ENCODE results near the gene EDIL3.

The EDIL3 gene

DNA sequence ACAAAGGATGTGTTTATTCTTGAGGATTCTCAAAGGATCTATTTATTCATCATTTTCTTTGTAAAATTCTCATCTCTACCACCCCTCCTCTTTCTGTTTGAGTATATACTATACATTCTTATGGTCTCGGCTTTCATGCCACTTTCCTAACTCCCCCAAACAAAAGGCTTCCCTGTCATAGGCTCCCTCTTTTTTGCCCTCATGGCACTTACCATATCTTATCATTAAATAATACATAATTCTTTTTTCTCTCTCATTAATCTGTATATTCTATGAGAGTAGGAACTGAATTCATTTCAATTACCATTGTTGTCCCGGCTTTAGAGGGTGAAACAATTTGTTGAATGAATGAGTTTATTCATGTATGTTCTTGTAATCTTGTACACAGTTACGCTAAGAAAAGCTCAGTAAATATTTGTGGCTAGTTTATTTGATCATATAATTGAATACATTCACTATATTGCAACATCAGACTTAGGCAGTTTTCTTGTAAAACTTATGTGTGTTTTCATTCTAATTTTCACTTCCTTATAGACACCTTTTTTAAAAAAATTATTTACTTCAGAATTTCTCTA lies 254.6 kb downstream of the EDIL3 start:
- WGBS, 2 donors (ENCODE audit: extremely low coverage in 2 of 2, insufficient read length in 2 of 2, insufficient replicate concordance in 1 of 2): no CpG with 5 or more reads among the region's 3 CpGs
- no peaks in the 10 kb centered on the region for H3K36me3 ChIP-seq (replicated peaks in 1 of 2; ENCODE audit: control insufficient read depth in 2 of 2, insufficient read depth in 2 of 2, low read length in 2 of 2)

DNA sequence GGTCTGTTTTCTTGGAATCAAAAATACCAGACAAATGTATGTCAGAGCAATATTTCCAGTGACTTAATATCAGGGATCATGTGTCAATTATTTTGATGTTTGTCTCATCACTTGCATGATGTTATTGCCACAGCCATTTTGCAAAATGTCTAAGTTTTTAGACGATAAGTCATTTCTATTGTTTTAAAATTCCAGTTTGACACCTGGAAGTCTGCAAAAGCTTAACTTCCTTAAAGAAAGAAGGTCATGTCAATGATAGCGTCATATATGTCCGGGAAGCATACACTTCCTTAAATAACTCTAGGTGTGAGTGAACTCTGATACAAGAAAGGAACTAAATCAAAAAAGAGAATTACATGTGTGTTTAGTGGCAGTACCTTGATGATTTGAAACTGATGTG lies 259.5 kb downstream of the EDIL3 start:
- H2AFZ ChIP-seq (ENCODE audit: low read length): no peak overlapping the region

More for the DNA sequence above, 254.6 kb downstream of the EDIL3 start:
- Histone ChIP-seq H2BK5ac (ENCODE audit: low read length) (no peak overlapping the region), H2AK5ac (ENCODE audit: low read depth, low read length) (no peak overlapping the region), H3K4me2 (ENCODE audit: insufficient read depth, low read length, poor library complexity, severe bottlenecking) (no peak overlapping the region), H2BK12ac (ENCODE audit: low read length) (no peak overlapping the region), H3K9ac (ENCODE audit: low read depth, low read length, poor library complexity) (no peak overlapping the region), H3K23ac (ENCODE audit: low read depth, low read length, poor library complexity) (no peak overlapping the region), H3K14ac (ENCODE audit: low read length) (no peak overlapping the region), H2BK120ac (ENCODE audit: low read depth, low read length) (no peak overlapping the region), H3K27me3 (ENCODE audit: control insufficient read depth in 3 of 3, insufficient read depth in 3 of 3, low read depth in 1 of 3, low read length in 3 of 3) (no peaks in the 10 kb centered on the region), H4K91ac (ENCODE audit: low read depth, low read length, poor library complexity) (no peak overlapping the region), H3K9me3 (replicated peaks in 1 of 2; ENCODE audit: control insufficient read depth in 2 of 2, insufficient read depth in 1 of 2, low read depth in 1 of 2, low read length in 2 of 2) (no peaks in the 10 kb centered on the region), H3K4me1 (ENCODE audit: control insufficient read depth in 2 of 2, insufficient read depth in 1 of 2, low read depth in 1 of 2, low read length in 2 of 2) (no peaks in the 10 kb centered on the region), H3K4me3 (ENCODE audit: low read length in 2 of 2) (no peak overlapping the region), H3K4ac (ENCODE audit: low read length) (no peak overlapping the region), H4K8ac (ENCODE audit: low read depth, low read length) (no peak overlapping the region), H2AFZ (ENCODE audit: low read length) (no peak overlapping the region), H2BK15ac (ENCODE audit: low read length) (no peak overlapping the region), H3K27ac (replicated peaks; ENCODE audit: low read length) (no peak overlapping the region), H3K18ac (ENCODE audit: low read length) (no peak overlapping the region), H3K79me1 (ENCODE audit: low read depth, low read length) (no peaks in the 10 kb centered on the region)
- DNase-seq (ENCODE audit: low spot score): no peak

DNA sequence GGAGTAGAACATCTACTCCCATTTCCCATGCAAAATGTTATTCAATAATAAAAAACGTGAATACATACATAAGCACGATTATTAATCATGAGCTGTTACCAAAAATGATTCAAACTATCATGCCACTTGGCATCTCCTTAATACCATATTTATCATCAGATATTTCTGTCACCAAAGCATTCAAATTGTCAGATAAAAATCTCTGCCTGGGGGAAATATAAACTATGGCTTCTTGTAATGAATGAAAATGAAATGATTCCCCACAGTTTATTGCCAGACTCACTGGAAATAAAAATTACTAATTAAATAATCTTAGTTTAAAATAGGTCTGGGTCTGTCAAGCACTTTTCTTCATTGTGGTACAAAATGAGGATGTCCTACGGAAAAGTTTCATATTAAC lies 265.4 kb downstream of the EDIL3 start:
- Histone ChIP-seq H3K14ac (ENCODE audit: low read length) (no peak overlapping the region), H2BK120ac (ENCODE audit: low read depth, low read length) (no peak overlapping the region), H2AK5ac (ENCODE audit: low read depth, low read length) (no peak overlapping the region), H3K36me3 (replicated peaks in 1 of 2; ENCODE audit: control insufficient read depth in 2 of 2, insufficient read depth in 2 of 2, low read length in 2 of 2) (no peaks in the 10 kb centered on the region), H3K23ac (ENCODE audit: low read depth, low read length, poor library complexity) (no peak overlapping the region), H3K27me3 (ENCODE audit: control insufficient read depth in 3 of 3, insufficient read depth in 3 of 3, low read depth in 1 of 3, low read length in 3 of 3) (no peaks in the 10 kb centered on the region), H4K91ac (ENCODE audit: low read depth, low read length, poor library complexity) (no peak overlapping the region), H3K79me1 (ENCODE audit: low read depth, low read length) (no peaks in the 10 kb centered on the region), H3K4me3 (ENCODE audit: low read length in 2 of 2) (no peak overlapping the region), H3K4me1 (ENCODE audit: control insufficient read depth in 2 of 2, insufficient read depth in 1 of 2, low read depth in 1 of 2, low read length in 2 of 2) (peaks cover 0 to under 1% of the 10 kb centered on the region in 2 donors), H2BK12ac (ENCODE audit: low read length) (no peak overlapping the region), H3K9ac (ENCODE audit: low read depth, low read length, poor library complexity) (no peak overlapping the region), H3K27ac (replicated peaks; ENCODE audit: low read length) (no peak overlapping the region), H2BK15ac (ENCODE audit: low read length) (no peak overlapping the region), H2AFZ (ENCODE audit: low read length) (no peak overlapping the region), H2BK5ac (ENCODE audit: low read length) (no peak overlapping the region), H3K18ac (ENCODE audit: low read length) (no peak overlapping the region), H3K4ac (ENCODE audit: low read length) (no peak overlapping the region), H3K9me3 (replicated peaks in 1 of 2; ENCODE audit: control insufficient read depth in 2 of 2, insufficient read depth in 1 of 2, low read depth in 1 of 2, low read length in 2 of 2) (no peaks in the 10 kb centered on the region), H3K4me2 (ENCODE audit: insufficient read depth, low read length, poor library complexity, severe bottlenecking) (no peak overlapping the region), H4K8ac (ENCODE audit: low read depth, low read length) (no peak overlapping the region)
- no peak for DNase-seq (ENCODE audit: low spot score)
- no CpG with 5 or more reads among the region's 3 CpGs for WGBS, 2 donors (ENCODE audit: extremely low coverage in 2 of 2, insufficient read length in 2 of 2, insufficient replicate concordance in 1 of 2)

More for the DNA sequence above, 259.5 kb downstream of the EDIL3 start:
- Histone ChIP-seq H3K4ac (ENCODE audit: low read length) (no peak overlapping the region), H3K79me1 (ENCODE audit: low read depth, low read length) (no peaks in the 10 kb centered on the region), H3K9me3 (replicated peaks in 1 of 2; ENCODE audit: control insufficient read depth in 2 of 2, insufficient read depth in 1 of 2, low read depth in 1 of 2, low read length in 2 of 2) (no peaks in the 10 kb centered on the region), H2BK120ac (ENCODE audit: low read depth, low read length) (no peak overlapping the region), H4K91ac (ENCODE audit: low read depth, low read length, poor library complexity) (no peak overlapping the region), H2BK5ac (ENCODE audit: low read length) (no peak overlapping the region), H3K27ac (replicated peaks; ENCODE audit: low read length) (no peak overlapping the region), H3K4me2 (ENCODE audit: insufficient read depth, low read length, poor library complexity, severe bottlenecking) (no peak overlapping the region), H3K4me1 (ENCODE audit: control insufficient read depth in 2 of 2, insufficient read depth in 1 of 2, low read depth in 1 of 2, low read length in 2 of 2) (no peaks in the 10 kb centered on the region), H3K36me3 (replicated peaks in 1 of 2; ENCODE audit: control insufficient read depth in 2 of 2, insufficient read depth in 2 of 2, low read length in 2 of 2) (no peaks in the 10 kb centered on the region), H2AK5ac (ENCODE audit: low read depth, low read length) (no peak overlapping the region), H3K14ac (ENCODE audit: low read length) (no peak overlapping the region), H2BK15ac (ENCODE audit: low read length) (no peak overlapping the region), H4K8ac (ENCODE audit: low read depth, low read length) (no peak overlapping the region), H3K9ac (ENCODE audit: low read depth, low read length, poor library complexity) (no peak overlapping the region), H3K4me3 (ENCODE audit: low read length in 2 of 2) (no peak overlapping the region), H3K23ac (ENCODE audit: low read depth, low read length, poor library complexity) (no peak overlapping the region), H3K27me3 (ENCODE audit: control insufficient read depth in 3 of 3, insufficient read depth in 3 of 3, low read depth in 1 of 3, low read length in 3 of 3) (no peaks in the 10 kb centered on the region), H2BK12ac (ENCODE audit: low read length) (no peak overlapping the region), H3K18ac (ENCODE audit: low read length) (no peak overlapping the region)
- no CpG with 5 or more reads among the region's 3 CpGs for WGBS, 2 donors (ENCODE audit: extremely low coverage in 2 of 2, insufficient read length in 2 of 2, insufficient replicate concordance in 1 of 2)
- no peak for DNase-seq (ENCODE audit: low spot score)

DNA sequence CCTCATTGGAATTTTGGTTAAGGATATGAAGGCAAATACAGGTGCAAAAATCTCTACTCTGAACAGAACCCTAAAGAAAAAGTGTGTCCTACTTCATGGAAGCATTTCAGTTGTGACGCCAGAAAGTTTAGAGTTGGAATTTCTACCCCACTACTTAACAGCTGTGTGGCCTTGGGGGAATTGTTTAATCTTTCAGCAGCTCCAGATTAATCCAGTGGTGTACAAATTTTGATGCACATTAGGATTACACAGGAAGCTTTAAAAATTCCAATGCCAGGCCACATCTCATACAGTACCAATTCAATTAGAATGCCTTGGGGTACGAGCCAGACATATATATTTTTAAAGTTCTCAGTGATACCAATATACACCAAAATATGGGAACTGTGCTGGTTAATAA lies 266.1 kb downstream of the EDIL3 start:
- H3K23ac ChIP-seq (ENCODE audit: low read depth, low read length, poor library complexity): no peak overlapping the region
- H2BK120ac ChIP-seq (ENCODE audit: low read depth, low read length): no peak overlapping the region
- H3K4me3 ChIP-seq (ENCODE audit: low read length in 2 of 2): no peak overlapping the region
- H3K9ac ChIP-seq (ENCODE audit: low read depth, low read length, poor library complexity): no peak overlapping the region
- no peak overlapping the region for H2BK15ac ChIP-seq (ENCODE audit: low read length)
- no peak overlapping the region for H3K4ac ChIP-seq (ENCODE audit: low read length)
- no peak overlapping the region for H3K27ac ChIP-seq (replicated peaks; ENCODE audit: low read length)
- H3K18ac ChIP-seq (ENCODE audit: low read length): no peak overlapping the region
- H3K79me1 ChIP-seq (ENCODE audit: low read depth, low read length): no peaks in the 10 kb centered on the region
- no peak overlapping the region for H2AK5ac ChIP-seq (ENCODE audit: low read depth, low read length)
- WGBS, 2 donors (ENCODE audit: extremely low coverage in 2 of 2, insufficient read length in 2 of 2, insufficient replicate concordance in 1 of 2): no CpG with 5 or more reads among the region's 2 CpGs
- H3K4me1 ChIP-seq (ENCODE audit: control insufficient read depth in 2 of 2, insufficient read depth in 1 of 2, low read depth in 1 of 2, low read length in 2 of 2): peaks cover 0 to 1% of the 10 kb centered on the region in 2 donors
- DNase-seq (ENCODE audit: low spot score): no peak
- H2BK5ac ChIP-seq (ENCODE audit: low read length): no peak overlapping the region
- H3K27me3 ChIP-seq (ENCODE audit: control insufficient read depth in 3 of 3, insufficient read depth in 3 of 3, low read depth in 1 of 3, low read length in 3 of 3): no peaks in the 10 kb centered on the region
- no peak overlapping the region for H2BK12ac ChIP-seq (ENCODE audit: low read length)
- no peak overlapping the region for H3K14ac ChIP-seq (ENCODE audit: low read length)
- no peaks in the 10 kb centered on the region for H3K36me3 ChIP-seq (replicated peaks in 1 of 2; ENCODE audit: control insufficient read depth in 2 of 2, insufficient read depth in 2 of 2, low read length in 2 of 2)
- H3K9me3 ChIP-seq (replicated peaks in 1 of 2; ENCODE audit: control insufficient read depth in 2 of 2, insufficient read depth in 1 of 2, low read depth in 1 of 2, low read length in 2 of 2): no peaks in the 10 kb centered on the region
- H3K4me2 ChIP-seq (ENCODE audit: insufficient read depth, low read length, poor library complexity, severe bottlenecking): no peak overlapping the region
- H4K8ac ChIP-seq (ENCODE audit: low read depth, low read length): no peak overlapping the region
- no peak overlapping the region for H4K91ac ChIP-seq (ENCODE audit: low read depth, low read length, poor library complexity)
- H2AFZ ChIP-seq (ENCODE audit: low read length): no peak overlapping the region

Measured in neuronal stem cell (in vitro differentiated cells).